MG63 (cell line): ENCODE results near the gene IRF2. TPM values are rescaled to one million over a fixed set of nuclear protein-coding genes. Genes with fewer than 3 reads are reported as not detected.
"Not testable (repeated sequence)": the region's sequence is repeated elsewhere in the genome, so short reads cannot be mapped to it uniquely, and the experiment has no call there.

ENCODE experiments used
- DNase-seq: peaks from one replicate; pipeline ENCODE4 v3.0.0-alpha.2; 2020
- H3K27me3 ChIP-seq: fragments of 250-450 bp; sonication (Bioruptor Pico); 2 replicates; pipeline ENCODE4 v1.5.1; 2020; ENCODE audit warnings: mild to moderate bottlenecking, moderate library complexity
- H3K36me3 ChIP-seq: fragments of 250-450 bp; sonication (Bioruptor Pico); 2 replicates; pipeline ENCODE4 v1.5.1; 2020; ENCODE audit warnings: mild to moderate bottlenecking, moderate library complexity
- H3K4me3 ChIP-seq: fragments of 250-450 bp; sonication (Bioruptor Pico); 2 replicates; pipeline ENCODE4 v1.5.1; 2020; ENCODE audit warnings: mild to moderate bottlenecking, moderate library complexity
- H3K9me3 ChIP-seq: fragments of 250-450 bp; sonication (Bioruptor Pico); 2 replicates; pipeline ENCODE4 v1.5.1; 2020; ENCODE audit warnings: mild to moderate bottlenecking, moderate library complexity
- total RNA-seq: library from RNA; depleted of rRNA; stranded (reverse); fragments of >200 nt; shearing (Covaris generic); gene quantifications from 2 replicates; pipeline ENCODE4 v1.2.3, GENCODE V29; 2014; ENCODE audit warnings: low replicate concordance

The IRF2 gene
- total RNA-seq, 1 experiment from 2014 or later: 13.9 TPM

- H3K9me3 ChIP-seq: no peaks in the 10 kb centered on the region
- no peak for DNase-seq
- H3K27me3 ChIP-seq: no peaks in the 10 kb centered on the region
- no peaks in the 10 kb centered on the region for H3K36me3 ChIP-seq
- H3K4me3 ChIP-seq: no peak overlapping the region
Measured at GRCh38 chr4:184376923-184377322, 97.4 kb downstream of the IRF2 start.

GRCh38 chr4:184376126-184376838, 98.1 kb downstream of the IRF2 start:
- no peak overlapping the region for H3K4me3 ChIP-seq
- H3K36me3 ChIP-seq: no peaks in the 10 kb centered on the region
- no peaks in the 10 kb centered on the region for H3K27me3 ChIP-seq
- no peaks in the 10 kb centered on the region for H3K9me3 ChIP-seq
- no peak for DNase-seq

GRCh38 chr4:184375623-184376022, 98.7 kb downstream of the IRF2 start:
- not testable (repeated sequence) for H3K4me3 ChIP-seq, DNase-seq, H3K27me3 ChIP-seq, H3K9me3 ChIP-seq, H3K36me3 ChIP-seq

- Histone ChIP-seq H3K27me3 (no peaks in the 10 kb centered on the region), H3K4me3 (no peak overlapping the region)
Measured at GRCh38 chr4:184375027-184375426, 99.3 kb downstream of the IRF2 start.

GRCh38 chr4:184373886-184374405, 100.4 kb downstream of the IRF2 start:
- no peak for DNase-seq
- no peaks in the 10 kb centered on the region for H3K9me3 ChIP-seq
- no peaks in the 10 kb centered on the region for H3K36me3 ChIP-seq
- no peak overlapping the region for H3K4me3 ChIP-seq
- no peaks in the 10 kb centered on the region for H3K27me3 ChIP-seq

More at GRCh38 chr4:184375027-184375426, 99.3 kb downstream of the IRF2 start:
- DNase-seq: no peak
- no peaks in the 10 kb centered on the region for H3K9me3 ChIP-seq
- H3K36me3 ChIP-seq: no peaks in the 10 kb centered on the region

GRCh38 chr4:184371390-184371787, 103.0 kb downstream of the IRF2 start:
- no peaks in the 10 kb centered on the region for H3K36me3 ChIP-seq
- no peaks in the 10 kb centered on the region for H3K9me3 ChIP-seq
- no peak for DNase-seq
- H3K4me3 ChIP-seq: no peak overlapping the region
- H3K27me3 ChIP-seq: no peaks in the 10 kb centered on the region

GRCh38 chr4:184370711-184371389, 103.5 kb downstream of the IRF2 start:
- no peaks in the 10 kb centered on the region for H3K9me3 ChIP-seq
- H3K4me3 ChIP-seq: no peak overlapping the region
- no peak for DNase-seq
- no peaks in the 10 kb centered on the region for H3K27me3 ChIP-seq
- no peaks in the 10 kb centered on the region for H3K36me3 ChIP-seq

GRCh38 chr4:184369871-184370270, 104.5 kb downstream of the IRF2 start:
- no peaks in the 10 kb centered on the region for H3K36me3 ChIP-seq
- no peaks in the 10 kb centered on the region for H3K9me3 ChIP-seq
- no peaks in the 10 kb centered on the region for H3K27me3 ChIP-seq
- DNase-seq: peak; percentile 46
- no peak overlapping the region for H3K4me3 ChIP-seq

- Histone ChIP-seq H3K27me3 (no peaks in the 10 kb centered on the region), H3K4me3 (no peak overlapping the region), H3K9me3 (no peaks in the 10 kb centered on the region), H3K36me3 (no peaks in the 10 kb centered on the region)
- no peak for DNase-seq
Measured at GRCh38 chr4:184368731-184369130, 105.6 kb downstream of the IRF2 start.

- DNase-seq: no peak
- Histone ChIP-seq H3K4me3 (no peak overlapping the region), H3K36me3 (no peaks in the 10 kb centered on the region), H3K27me3 (no peaks in the 10 kb centered on the region), H3K9me3 (no peaks in the 10 kb centered on the region)
Measured at GRCh38 chr4:184368290-184368689, 106.1 kb downstream of the IRF2 start.

GRCh38 chr4:184364100-184364921, 110.0 kb downstream of the IRF2 start:
- no peaks in the 10 kb centered on the region for H3K27me3 ChIP-seq
- H3K9me3 ChIP-seq: no peaks in the 10 kb centered on the region
- H3K4me3 ChIP-seq: no peak overlapping the region
- DNase-seq: no peak
- no peaks in the 10 kb centered on the region for H3K36me3 ChIP-seq

GRCh38 chr4:184363258-184363657, 111.1 kb downstream of the IRF2 start:
- Histone ChIP-seq H3K9me3 (no peaks in the 10 kb centered on the region), H3K27me3 (no peaks in the 10 kb centered on the region), H3K4me3 (no peak overlapping the region), H3K36me3 (no peaks in the 10 kb centered on the region)
- no peak for DNase-seq

- Histone ChIP-seq H3K9me3 (no peaks in the 10 kb centered on the region), H3K4me3 (no peak overlapping the region), H3K27me3 (no peaks in the 10 kb centered on the region), H3K36me3 (no peaks in the 10 kb centered on the region)
- no peak for DNase-seq
Measured at GRCh38 chr4:184362396-184362795, 112.0 kb downstream of the IRF2 start.

- no peaks in the 10 kb centered on the region for H3K27me3 ChIP-seq
- H3K9me3 ChIP-seq: no peaks in the 10 kb centered on the region
- no peak for DNase-seq
- no peak overlapping the region for H3K4me3 ChIP-seq
- H3K36me3 ChIP-seq: no peaks in the 10 kb centered on the region
Measured at GRCh38 chr4:184361443-184361842, 112.9 kb downstream of the IRF2 start.

GRCh38 chr4:184359888-184360287, 114.5 kb downstream of the IRF2 start:
- DNase-seq: no peak
- Histone ChIP-seq H3K27me3 (no peaks in the 10 kb centered on the region), H3K9me3 (no peaks in the 10 kb centered on the region), H3K36me3 (no peaks in the 10 kb centered on the region), H3K4me3 (no peak overlapping the region)

- H3K4me3 ChIP-seq: no peak overlapping the region
- DNase-seq: no peak
Measured at GRCh38 chr4:184358521-184359232, 115.7 kb downstream of the IRF2 start.

GRCh38 chr4:184357772-184358171, 116.6 kb downstream of the IRF2 start:
- Histone ChIP-seq H3K36me3 (no peaks in the 10 kb centered on the region), H3K9me3 (no peaks in the 10 kb centered on the region), H3K27me3 (no peaks in the 10 kb centered on the region), H3K4me3 (no peak overlapping the region)
- DNase-seq: no peak

More at GRCh38 chr4:184358521-184359232, 115.7 kb downstream of the IRF2 start:
- Histone ChIP-seq H3K9me3 (no peaks in the 10 kb centered on the region), H3K27me3 (no peaks in the 10 kb centered on the region), H3K36me3 (no peaks in the 10 kb centered on the region)
